ENCODE measurements around the gene BBOX1. TPM values are rescaled to one million over a fixed set of nuclear protein-coding genes. Genes with fewer than 3 reads are reported as not detected.

BBOX1 gene
- total and polyA plus RNA-seq, 2 of the 8 experiments (the other 6 are each of a cell fraction or from before 2014, with no cell fraction given): not detected

- Histone ChIP-seq H3K4me1 (replicated peaks in 1 of 4; ENCODE audit: control insufficient read depth in 3 of 4, insufficient read depth in 4 of 4, low read length in 3 of 4) (peaks cover 0 to 6% (median 0%) of the 10 kb centered on the region in 4 experiments; a peak in 2 of 7 replicates), H4K8ac (ENCODE audit: extremely low read depth, insufficient read depth, low read length) (no peak overlapping the region), H3K9ac (replicated peaks in 1 of 4; ENCODE audit: extremely low read depth in 1 of 4, low read depth in 3 of 4, low read length in 3 of 4) (no peak overlapping the region), H3K4me2 (ENCODE audit: insufficient read depth in 1 of 2, low read depth in 2 of 2, low read length in 2 of 2) (no peak overlapping the region), H4K20me1 (replicated peaks in 1 of 2; ENCODE audit: control insufficient read depth in 1 of 2, insufficient read depth in 2 of 2, low read length in 2 of 2) (no peaks in the 10 kb centered on the region), H3K18ac (ENCODE audit: extremely low read depth, low read length) (no peak overlapping the region), H2BK15ac (ENCODE audit: low read length) (no peak overlapping the region), H3K27ac (ENCODE audit: low read depth, low read length) (no peak overlapping the region), H3K36me3 (ENCODE audit: control insufficient read depth in 2 of 4, insufficient read depth in 4 of 4, low read length in 3 of 4) (no peaks in the 10 kb centered on the region), H3K4me3 (ENCODE audit: extremely low read depth in 1 of 4, insufficient read depth in 2 of 4, low read depth in 3 of 4, low read length in 4 of 4) (no peak overlapping the region), H3K9me3 (ENCODE audit: insufficient read depth in 2 of 2, low read depth in 1 of 2, low read length in 1 of 2) (no peaks in the 10 kb centered on the region), H3K79me2 (ENCODE audit: control insufficient read depth in 1 of 2, insufficient read depth in 2 of 2, low read length in 2 of 2) (no peaks in the 10 kb centered on the region), H2BK120ac (replicated peaks; ENCODE audit: low read depth, low read length) (no peak overlapping the region), H3K79me1 (ENCODE audit: low read depth, low read length) (no peaks in the 10 kb centered on the region), H3K27me3 (replicated peaks in 1 of 4; ENCODE audit: control insufficient read depth in 3 of 4, extremely low read depth in 1 of 4, insufficient read depth in 3 of 4, low read length in 3 of 4) (no peaks in the 10 kb centered on the region), H4K5ac (ENCODE audit: insufficient read length, low read depth, low read length) (no peak overlapping the region), H3K4ac (replicated peaks; ENCODE audit: insufficient read length, low read depth, low read length) (no peak overlapping the region), H2AK5ac (ENCODE audit: low read depth, low read length) (no peak overlapping the region), H3K14ac (ENCODE audit: insufficient read length) (no peak overlapping the region), H2BK20ac (ENCODE audit: low read length) (no peak overlapping the region), H3K23me2 (ENCODE audit: low read depth, low read length) (no peaks in the 10 kb centered on the region; the same call in 1 of the 2 replicates), H3K56ac (replicated peaks; ENCODE audit: insufficient read length, low read depth, low read length) (no peak overlapping the region), H2BK5ac (ENCODE audit: low read depth, low read length) (no peak overlapping the region), H4K91ac (replicated peaks; ENCODE audit: insufficient read length, low read length) (no peak overlapping the region), H2AFZ (ENCODE audit: low read length) (no peak overlapping the region), H2BK12ac (ENCODE audit: low read depth, low read length) (no peak overlapping the region), H3K23ac (ENCODE audit: insufficient read length) (no peak overlapping the region)
- ChIA-PET POLR2A (ENCODE audit: partially characterized antibody) (no interaction called here), CTCF (ENCODE audit: partially characterized antibody) (no interaction called here)
- DNase-seq (ENCODE audit: low read depth in 1 of 2, low spot score in 2 of 2) (no peak), FAIRE-seq (no peak)
- TF ChIP-seq, protein P1, sequence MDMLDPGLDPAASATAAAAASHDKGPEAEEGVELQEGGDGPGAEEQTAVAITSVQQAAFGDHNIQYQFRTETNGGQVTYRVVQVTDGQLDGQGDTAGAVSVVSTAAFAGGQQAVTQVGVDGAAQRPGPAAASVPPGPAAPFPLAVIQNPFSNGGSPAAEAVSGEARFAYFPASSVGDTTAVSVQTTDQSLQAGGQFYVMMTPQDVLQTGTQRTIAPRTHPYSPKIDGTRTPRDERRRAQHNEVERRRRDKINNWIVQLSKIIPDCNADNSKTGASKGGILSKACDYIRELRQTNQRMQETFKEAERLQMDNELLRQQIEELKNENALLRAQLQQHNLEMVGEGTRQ (IDR thresholded peaks at IDR 0.05; ENCODE audit: low read length): no peak
- TF ChIP-seq, protein P2, sequence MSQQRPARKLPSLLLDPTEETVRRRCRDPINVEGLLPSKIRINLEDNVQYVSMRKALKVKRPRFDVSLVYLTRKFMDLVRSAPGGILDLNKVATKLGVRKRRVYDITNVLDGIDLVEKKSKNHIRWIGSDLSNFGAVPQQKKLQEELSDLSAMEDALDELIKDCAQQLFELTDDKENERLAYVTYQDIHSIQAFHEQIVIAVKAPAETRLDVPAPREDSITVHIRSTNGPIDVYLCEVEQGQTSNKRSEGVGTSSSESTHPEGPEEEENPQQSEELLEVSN (IDR thresholded peaks at IDR 0.05): no peak
These were observed 40.4 kb downstream of the BBOX1 start for GRCh38 chr11:27081056-27081455.

Data from H1 (cell line).